MCF 10A (cell line): ENCODE measurements around the gene KATNAL2. TPM values are rescaled to one million over a fixed set of nuclear protein-coding genes. Genes with fewer than 3 reads are reported as not detected.

Experiments
- BruUV-seq: library from RNA; stranded (reverse); fragments of 400-500 nt; replicated peaks from 2 replicates; lab custom pipeline; 2021; lab: Mats Ljungman, UMichigan
- CTCF ChIA-PET: fragments of 300-600 bp; sonication (Branson Sonifier 250); formaldehyde crosslinking; extraction: SDS; loops from one replicate; lab custom pipeline; 2021; ENCODE audit warnings: antibody characterized with exemption, inconsistent platforms; lab: Yijun Ruan, JAX
- POLR2A ChIA-PET: fragments of 300-600, 350-650 bp; sonication (Branson Sonifier 250); formaldehyde crosslinking; extraction: SDS; loops from one replicate; lab custom pipeline; 2020; ENCODE audit warnings: antibody characterized with exemption, inconsistent platforms; lab: Yijun Ruan, JAX
- DNase-seq: peaks from one replicate; pipeline ENCODE4 v3.0.0-alpha.2; 2018; ENCODE audit not compliant: unreplicated experiment
- H3K27ac Mint-ChIP-seq: one replicate; pipeline ENCODE4 v1.8.0; 2022; ENCODE audit warnings: mild to moderate bottlenecking, low read depth, mixed read lengths; ENCODE audit not compliant: unreplicated experiment
- H3K27me3 Mint-ChIP-seq: one replicate; pipeline ENCODE4 v1.8.0; 2022; ENCODE audit warnings: mixed read lengths; ENCODE audit not compliant: insufficient read depth, unreplicated experiment
- H3K36me3 Mint-ChIP-seq: one replicate; pipeline ENCODE4 v1.8.0; 2022; ENCODE audit warnings: mild to moderate bottlenecking, moderate library complexity, mixed read lengths; ENCODE audit not compliant: insufficient read depth, unreplicated experiment
- H3K4me1 Mint-ChIP-seq: one replicate; pipeline ENCODE4 v1.8.0; 2022; ENCODE audit warnings: mixed read lengths; ENCODE audit not compliant: insufficient read depth, unreplicated experiment
- H3K4me3 Mint-ChIP-seq: one replicate; pipeline ENCODE4 v1.8.0; 2022; ENCODE audit warnings: mild to moderate bottlenecking, moderate library complexity, mixed read lengths; ENCODE audit not compliant: unreplicated experiment
- H3K9me3 Mint-ChIP-seq: one replicate; pipeline ENCODE4 v1.8.0; 2022; ENCODE audit warnings: mixed read lengths; ENCODE audit not compliant: unreplicated experiment
- intact Hi-C: fragments of 100-400 bp; cut with micrococcal nuclease; formaldehyde crosslinking; loops from 2 replicates; pipeline ENCODE4 v1.14.1; 2022
- total RNA-seq: library from RNA; stranded (reverse); gene quantifications from 2 replicates; pipeline ENCODE4 v1.2.3, GENCODE V29; 2022
- TF ChIP-seq, protein P1 (sequence below): fragments of 200-600 bp; IDR thresholded peaks from one replicate; pipeline ENCODE4 v1.8.0; 2022; ENCODE audit warnings: antibody characterized with exemption, mild to moderate bottlenecking; ENCODE audit not compliant: unreplicated experiment

The KATNAL2 gene
- total RNA-seq, 1 experiment from 2014 or later: 2.1 TPM

GRCh38 chr18:46883180-46883579 is 34.2 kb upstream of the KATNAL2 start:
- Mint-ChIP-seq H3K36me3 (peaks cover 20% of the 10 kb centered on the region), H3K27me3 (no peaks in the 10 kb centered on the region), H3K4me3 (no peak overlapping the region), H3K27ac (no peak overlapping the region), H3K9me3 (no peaks in the 10 kb centered on the region), H3K4me1 (no peaks in the 10 kb centered on the region)
- CTCF ChIA-PET: no interaction called here
- POLR2A ChIA-PET: no interaction called here
- TF ChIP-seq, protein P1, sequence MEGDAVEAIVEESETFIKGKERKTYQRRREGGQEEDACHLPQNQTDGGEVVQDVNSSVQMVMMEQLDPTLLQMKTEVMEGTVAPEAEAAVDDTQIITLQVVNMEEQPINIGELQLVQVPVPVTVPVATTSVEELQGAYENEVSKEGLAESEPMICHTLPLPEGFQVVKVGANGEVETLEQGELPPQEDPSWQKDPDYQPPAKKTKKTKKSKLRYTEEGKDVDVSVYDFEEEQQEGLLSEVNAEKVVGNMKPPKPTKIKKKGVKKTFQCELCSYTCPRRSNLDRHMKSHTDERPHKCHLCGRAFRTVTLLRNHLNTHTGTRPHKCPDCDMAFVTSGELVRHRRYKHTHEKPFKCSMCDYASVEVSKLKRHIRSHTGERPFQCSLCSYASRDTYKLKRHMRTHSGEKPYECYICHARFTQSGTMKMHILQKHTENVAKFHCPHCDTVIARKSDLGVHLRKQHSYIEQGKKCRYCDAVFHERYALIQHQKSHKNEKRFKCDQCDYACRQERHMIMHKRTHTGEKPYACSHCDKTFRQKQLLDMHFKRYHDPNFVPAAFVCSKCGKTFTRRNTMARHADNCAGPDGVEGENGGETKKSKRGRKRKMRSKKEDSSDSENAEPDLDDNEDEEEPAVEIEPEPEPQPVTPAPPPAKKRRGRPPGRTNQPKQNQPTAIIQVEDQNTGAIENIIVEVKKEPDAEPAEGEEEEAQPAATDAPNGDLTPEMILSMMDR: no peak
- intact Hi-C loops: no loop called here
- no peak for DNase-seq
- BruUV-seq: no TSS peak

GRCh38 chr18:46886893-46887292 is 30.5 kb upstream of the KATNAL2 start:
- BruUV-seq: no TSS peak
- H3K27ac Mint-ChIP-seq: no peak overlapping the region
- H3K9me3 Mint-ChIP-seq: no peaks in the 10 kb centered on the region
- CTCF ChIA-PET: no interaction called here
- no peak overlapping the region for H3K4me3 Mint-ChIP-seq
- intact Hi-C loops: no loop called here
- TF ChIP-seq, protein P1: no peak
- H3K4me1 Mint-ChIP-seq: no peaks in the 10 kb centered on the region
- POLR2A ChIA-PET: no interaction called here
- H3K27me3 Mint-ChIP-seq: no peaks in the 10 kb centered on the region
- DNase-seq: no peak
- H3K36me3 Mint-ChIP-seq: peaks cover 22% of the 10 kb centered on the region

DNA sequence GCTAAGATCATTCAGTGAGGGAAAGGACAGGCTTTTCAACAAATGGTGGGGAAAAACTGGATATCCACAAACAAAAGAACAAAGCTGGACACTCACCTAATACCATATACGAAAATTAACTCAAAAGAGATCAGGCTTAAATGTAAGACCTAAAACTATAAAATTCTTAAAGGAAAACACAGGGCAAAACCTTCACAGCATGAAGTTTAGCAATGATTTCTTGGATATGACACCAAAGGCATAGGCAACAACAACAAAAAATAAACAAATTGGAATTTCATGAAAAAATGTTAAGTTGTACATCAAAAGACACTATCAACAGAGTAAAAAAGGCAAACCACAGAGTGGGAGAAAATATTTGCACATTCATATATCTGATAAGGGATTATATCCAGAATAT is 28.4 kb upstream of the KATNAL2 start:
- Mint-ChIP-seq H3K4me3 (no peak overlapping the region), H3K4me1 (no peaks in the 10 kb centered on the region)
- no peak for DNase-seq

GRCh38 chr18:46891742-46892214 is 25.6 kb upstream of the KATNAL2 start:
- TF ChIP-seq, protein P1: no peak
- H3K27me3 Mint-ChIP-seq: no peaks in the 10 kb centered on the region
- no peaks in the 10 kb centered on the region for H3K9me3 Mint-ChIP-seq
- ChIA-PET CTCF (interaction anchor here (0.7 kb wide), 1 partner anchor 10 kb away, joined by 3 read pairs; no protein-coding TSS in a partner anchor), POLR2A (no interaction called here)
- intact Hi-C loops: no loop called here
- H3K4me3 Mint-ChIP-seq: no peak overlapping the region
- no peak for DNase-seq
- no peaks in the 10 kb centered on the region for H3K4me1 Mint-ChIP-seq
- no TSS peak for BruUV-seq
- peaks cover 19% of the 10 kb centered on the region for H3K36me3 Mint-ChIP-seq
- H3K27ac Mint-ChIP-seq: no peak overlapping the region

More for the DNA sequence above, 28.4 kb upstream of the KATNAL2 start:
- TF ChIP-seq, protein P1: no peak
- intact Hi-C loops: no loop called here
- CTCF ChIA-PET: interaction anchor here (0.8 kb wide), 1 partner anchor 12 kb away, joined by 3 read pairs; no protein-coding TSS in a partner anchor
- Mint-ChIP-seq H3K36me3 (peaks cover 22% of the 10 kb centered on the region), H3K9me3 (no peaks in the 10 kb centered on the region), H3K27me3 (no peaks in the 10 kb centered on the region), H3K27ac (no peak overlapping the region)
- POLR2A ChIA-PET: no interaction called here
- BruUV-seq: no TSS peak
